ENCODE data around the gene FZD4. TPM values are rescaled to one million over a fixed set of nuclear protein-coding genes. Genes with fewer than 3 reads are reported as not detected.

Gene FZD4
- total and polyA plus RNA-seq, 9 donors: 14.0 to 53.5 (median 23.3) TPM

DNA sequence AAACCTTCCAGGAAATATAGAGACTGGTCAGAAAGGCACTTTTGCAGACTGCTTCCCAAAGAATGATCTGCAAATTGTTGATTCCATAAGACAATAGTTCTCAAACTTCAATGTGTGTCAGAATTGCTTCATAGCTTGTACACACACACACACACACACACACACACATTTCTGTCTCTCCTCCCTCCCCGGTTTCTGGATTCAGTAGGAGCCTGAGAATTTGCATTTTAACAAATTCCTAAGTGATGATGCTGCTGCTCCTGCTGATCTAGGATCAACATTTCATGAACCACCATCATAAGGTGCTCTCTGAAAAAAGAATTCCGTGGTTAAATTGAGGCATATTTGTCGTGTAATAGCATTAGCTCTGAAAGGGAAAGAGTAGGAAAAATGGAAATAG lies 35.3 kb upstream of the FZD4 start:
- DNase-seq: no peak
- peaks cover 6% of the 10 kb centered on the region for H3K4me1 ChIP-seq (ENCODE audit: insufficient read depth)
- no peak overlapping the region for H3K4me3 ChIP-seq
- 59 to 66% (median 65%) methylated on average over 3 of the region's 3 CpGs for WGBS, 3 donors
- intact Hi-C loops (cut with DNase I): no loop called here
- no peak for TF ChIP-seq POLR2A (IDR thresholded peaks at IDR 0.05)
- no peak for TF ChIP-seq EP300 (IDR thresholded peaks at IDR 0.05)
- TF ChIP-seq, protein P1, sequence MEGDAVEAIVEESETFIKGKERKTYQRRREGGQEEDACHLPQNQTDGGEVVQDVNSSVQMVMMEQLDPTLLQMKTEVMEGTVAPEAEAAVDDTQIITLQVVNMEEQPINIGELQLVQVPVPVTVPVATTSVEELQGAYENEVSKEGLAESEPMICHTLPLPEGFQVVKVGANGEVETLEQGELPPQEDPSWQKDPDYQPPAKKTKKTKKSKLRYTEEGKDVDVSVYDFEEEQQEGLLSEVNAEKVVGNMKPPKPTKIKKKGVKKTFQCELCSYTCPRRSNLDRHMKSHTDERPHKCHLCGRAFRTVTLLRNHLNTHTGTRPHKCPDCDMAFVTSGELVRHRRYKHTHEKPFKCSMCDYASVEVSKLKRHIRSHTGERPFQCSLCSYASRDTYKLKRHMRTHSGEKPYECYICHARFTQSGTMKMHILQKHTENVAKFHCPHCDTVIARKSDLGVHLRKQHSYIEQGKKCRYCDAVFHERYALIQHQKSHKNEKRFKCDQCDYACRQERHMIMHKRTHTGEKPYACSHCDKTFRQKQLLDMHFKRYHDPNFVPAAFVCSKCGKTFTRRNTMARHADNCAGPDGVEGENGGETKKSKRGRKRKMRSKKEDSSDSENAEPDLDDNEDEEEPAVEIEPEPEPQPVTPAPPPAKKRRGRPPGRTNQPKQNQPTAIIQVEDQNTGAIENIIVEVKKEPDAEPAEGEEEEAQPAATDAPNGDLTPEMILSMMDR (IDR thresholded peaks at IDR 0.05): no peak
- H3K9me3 ChIP-seq: no peaks in the 10 kb centered on the region
- no peak overlapping the region for H3K27ac ChIP-seq
- no peaks in the 10 kb centered on the region for H3K36me3 ChIP-seq
- H3K27me3 ChIP-seq: no peaks in the 10 kb centered on the region

DNA sequence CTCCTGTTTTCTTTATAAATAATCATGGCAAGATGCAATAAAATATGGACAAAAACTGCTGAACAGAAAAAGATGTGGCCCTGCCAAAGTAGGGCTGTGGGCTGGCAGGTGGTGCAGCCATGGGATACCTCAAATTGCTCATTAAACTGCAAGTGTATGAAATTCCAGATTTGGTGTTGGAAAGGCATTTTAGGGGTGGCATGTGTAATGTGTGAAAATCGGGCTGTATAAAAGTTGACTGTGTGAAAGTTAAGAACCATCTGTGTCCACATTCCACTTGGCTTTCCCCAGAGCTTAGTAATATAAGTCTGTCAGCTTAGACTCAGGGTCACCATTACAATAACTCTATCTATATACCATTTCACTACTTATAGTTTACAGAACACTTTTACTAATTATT lies 34.8 kb upstream of the FZD4 start:
- Histone ChIP-seq H3K36me3 (no peaks in the 10 kb centered on the region), H3K27me3 (no peaks in the 10 kb centered on the region), H3K4me1 (ENCODE audit: insufficient read depth) (peaks cover 6% of the 10 kb centered on the region), H3K4me3 (no peak overlapping the region), H3K9me3 (no peaks in the 10 kb centered on the region), H3K27ac (no peak overlapping the region)
- DNase-seq: no peak
- TF ChIP-seq EP300 (IDR thresholded peaks at IDR 0.05) (no peak), POLR2A (IDR thresholded peaks at IDR 0.05) (no peak)
- TF ChIP-seq, protein P1 (IDR thresholded peaks at IDR 0.05): no peak
- intact Hi-C loops (cut with DNase I): no loop called here
- 8 to 14% (median 12%) methylated on average over 1 of the region's 1 CpG for WGBS, 3 donors

DNA sequence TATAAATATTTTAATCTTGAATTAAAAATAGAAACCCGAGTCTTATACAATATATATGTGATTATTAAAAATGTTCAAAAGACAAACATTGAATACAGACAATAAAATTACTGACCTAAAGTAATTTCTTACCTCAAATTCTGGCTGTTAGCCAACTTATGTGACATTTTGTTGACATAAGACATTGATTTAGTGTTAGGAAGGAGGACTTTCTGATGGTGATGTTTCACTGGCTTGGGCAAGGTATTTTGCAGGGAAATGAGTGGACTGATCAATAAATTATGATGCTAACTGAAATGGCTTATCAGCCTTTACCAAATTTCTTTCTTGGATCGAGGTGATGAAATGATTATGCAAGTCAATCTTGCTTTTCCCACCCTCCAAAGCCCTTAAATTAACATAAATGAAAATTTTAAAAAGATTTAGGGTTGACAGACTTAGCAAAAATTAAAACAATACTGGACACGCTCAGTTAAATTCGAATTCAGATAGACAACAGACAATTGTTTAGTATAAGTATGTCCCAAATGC lies 33.2 kb upstream of the FZD4 start:
- DNase-seq: no peak
- Histone ChIP-seq H3K4me3 (no peak overlapping the region), H3K27ac (no peak overlapping the region), H3K36me3 (no peaks in the 10 kb centered on the region), H3K27me3 (no peaks in the 10 kb centered on the region), H3K4me1 (ENCODE audit: insufficient read depth) (peaks cover 6% of the 10 kb centered on the region), H3K9me3 (no peaks in the 10 kb centered on the region)
- 85 to 91% (median 88%) methylated on average over 4 of the region's 4 CpGs for WGBS, 3 donors
- intact Hi-C loops (cut with DNase I): no loop called here
- no peak for TF ChIP-seq EP300 (IDR thresholded peaks at IDR 0.05)
- TF ChIP-seq, protein P1 (IDR thresholded peaks at IDR 0.05): no peak
- no peak for TF ChIP-seq POLR2A (IDR thresholded peaks at IDR 0.05)

DNA sequence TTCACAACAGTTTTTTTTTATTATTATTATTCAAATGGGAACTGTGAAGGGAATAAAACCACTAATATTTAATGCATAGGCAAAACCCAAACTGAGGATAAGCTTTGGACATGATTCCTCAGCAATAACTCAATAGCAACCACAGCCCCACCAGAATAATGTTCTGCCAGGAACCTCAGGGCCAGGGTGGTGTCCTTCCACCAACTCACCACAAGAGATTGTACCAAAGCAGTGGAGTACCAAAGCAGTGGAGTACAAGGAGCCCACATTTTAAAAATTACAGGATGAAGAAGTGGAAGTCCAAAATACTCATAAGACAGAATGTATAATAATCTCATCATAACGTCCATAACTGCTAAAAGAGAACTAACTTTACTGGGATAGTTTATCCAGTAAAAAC lies 32.5 kb upstream of the FZD4 start:
- Histone ChIP-seq H3K9me3 (no peaks in the 10 kb centered on the region), H3K4me3 (no peak overlapping the region), H3K27ac (no peak overlapping the region), H3K36me3 (no peaks in the 10 kb centered on the region), H3K4me1 (ENCODE audit: insufficient read depth) (peaks cover 7% of the 10 kb centered on the region), H3K27me3 (no peaks in the 10 kb centered on the region)
- WGBS, 3 donors: 82 to 86% (median 85%) methylated on average over 1 of the region's 1 CpG
- intact Hi-C loops (cut with DNase I): no loop called here
- no peak for TF ChIP-seq EP300 (IDR thresholded peaks at IDR 0.05)
- no peak for TF ChIP-seq POLR2A (IDR thresholded peaks at IDR 0.05)
- TF ChIP-seq, protein P1 (IDR thresholded peaks at IDR 0.05): no peak
- DNase-seq: no peak

All from ovary (tissue), 9 donors.